ENCODE results near the gene MPHOSPH8. TPM values are rescaled to one million over a fixed set of nuclear protein-coding genes. Genes with fewer than 3 reads are reported as not detected.

The MPHOSPH8 gene
- total and polyA plus RNA-seq, 2 donors (not counting 1 experiment from before 2014, with no cell fraction given) = 18.3 to 18.8 TPM

DNA sequence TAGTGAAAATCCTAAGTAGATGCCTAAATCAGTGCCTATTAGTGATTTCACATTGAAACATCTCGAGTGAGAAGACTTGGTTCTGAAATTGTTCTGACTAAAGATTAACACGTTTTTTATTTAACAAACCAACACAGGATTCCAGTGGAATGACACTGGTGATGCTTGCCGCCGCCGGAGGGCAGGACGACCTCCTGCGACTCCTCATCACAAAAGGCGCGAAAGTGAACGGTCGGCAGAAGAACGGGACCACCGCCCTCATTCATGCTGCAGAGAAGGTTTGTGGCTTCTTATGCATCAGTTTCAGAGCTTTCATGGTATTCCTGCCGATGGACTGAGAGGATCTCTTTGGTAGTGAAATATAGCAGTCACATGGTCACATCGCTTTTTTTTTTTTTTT, 28.1 kb downstream of the MPHOSPH8 start:
- no peak overlapping the region for H3K27ac ChIP-seq (ENCODE audit: insufficient read depth, low read length)
- no peak overlapping the region for H3K9ac ChIP-seq (ENCODE audit: insufficient read depth, low read length)
- TF ChIP-seq, protein P1, sequence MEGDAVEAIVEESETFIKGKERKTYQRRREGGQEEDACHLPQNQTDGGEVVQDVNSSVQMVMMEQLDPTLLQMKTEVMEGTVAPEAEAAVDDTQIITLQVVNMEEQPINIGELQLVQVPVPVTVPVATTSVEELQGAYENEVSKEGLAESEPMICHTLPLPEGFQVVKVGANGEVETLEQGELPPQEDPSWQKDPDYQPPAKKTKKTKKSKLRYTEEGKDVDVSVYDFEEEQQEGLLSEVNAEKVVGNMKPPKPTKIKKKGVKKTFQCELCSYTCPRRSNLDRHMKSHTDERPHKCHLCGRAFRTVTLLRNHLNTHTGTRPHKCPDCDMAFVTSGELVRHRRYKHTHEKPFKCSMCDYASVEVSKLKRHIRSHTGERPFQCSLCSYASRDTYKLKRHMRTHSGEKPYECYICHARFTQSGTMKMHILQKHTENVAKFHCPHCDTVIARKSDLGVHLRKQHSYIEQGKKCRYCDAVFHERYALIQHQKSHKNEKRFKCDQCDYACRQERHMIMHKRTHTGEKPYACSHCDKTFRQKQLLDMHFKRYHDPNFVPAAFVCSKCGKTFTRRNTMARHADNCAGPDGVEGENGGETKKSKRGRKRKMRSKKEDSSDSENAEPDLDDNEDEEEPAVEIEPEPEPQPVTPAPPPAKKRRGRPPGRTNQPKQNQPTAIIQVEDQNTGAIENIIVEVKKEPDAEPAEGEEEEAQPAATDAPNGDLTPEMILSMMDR (conservative IDR thresholded peaks at IDR 0.05 in 1 of 2, IDR thresholded peaks at IDR 0.05 in 1 of 2; ENCODE audit: low read depth in 1 of 2, low read length in 2 of 2) = no peak
- no peak for TF ChIP-seq EZH2 (IDR thresholded peaks at IDR 0.05; ENCODE audit: low read length, missing control alignments)

GRCh38 chr13:19663416-19663979, 30.0 kb downstream of the MPHOSPH8 start:
- H3K79me2 ChIP-seq (ENCODE audit: control insufficient read depth, insufficient read depth, low read length) = no peaks in the 10 kb centered on the region
- no peaks in the 10 kb centered on the region for H3K4me1 ChIP-seq (ENCODE audit: control insufficient read depth, extremely low read depth, insufficient read depth, low read length)
- H3K27me3 ChIP-seq (ENCODE audit: control insufficient read depth, insufficient read depth, low read length) = no peaks in the 10 kb centered on the region
- H4K20me1 ChIP-seq (ENCODE audit: control insufficient read depth, extremely low read depth, insufficient read depth, low read length) = no peaks in the 10 kb centered on the region
- no peak overlapping the region for H3K4me2 ChIP-seq (ENCODE audit: extremely low read depth, insufficient read depth, low read length)
- H2AFZ ChIP-seq (ENCODE audit: low read length) = no peak overlapping the region
- H3K4me3 ChIP-seq (replicated peaks in 1 of 4; ENCODE audit: control extremely low read depth in 1 of 4, insufficient read depth in 1 of 4, low read depth in 3 of 4, low read length in 4 of 4) = no peak overlapping the region
- no peaks in the 10 kb centered on the region for H3K9me3 ChIP-seq (ENCODE audit: control insufficient read depth, insufficient read depth, low read depth, low read length)
- H3K27ac ChIP-seq (ENCODE audit: insufficient read depth, low read length) = no peak overlapping the region
- no peak overlapping the region for H3K9ac ChIP-seq (ENCODE audit: insufficient read depth, low read length)
- TF ChIP-seq EZH2 (IDR thresholded peaks at IDR 0.05; ENCODE audit: low read length, missing control alignments) = no peak
- TF ChIP-seq, protein P1 (conservative IDR thresholded peaks at IDR 0.05 in 1 of 2, IDR thresholded peaks at IDR 0.05 in 1 of 2; ENCODE audit: low read depth in 1 of 2, low read length in 2 of 2) = no peak
- no peak for DNase-seq (ENCODE audit: low read depth in 2 of 2)
- peaks cover 21% of the 10 kb centered on the region for H3K36me3 ChIP-seq (ENCODE audit: control insufficient read depth, insufficient read depth, low read length)

More for the DNA sequence above, 28.1 kb downstream of the MPHOSPH8 start:
- Histone ChIP-seq H3K36me3 (ENCODE audit: control insufficient read depth, insufficient read depth, low read length) (peaks cover 21% of the 10 kb centered on the region), H2AFZ (ENCODE audit: low read length) (no peak overlapping the region), H3K27me3 (ENCODE audit: control insufficient read depth, insufficient read depth, low read length) (no peaks in the 10 kb centered on the region), H3K4me1 (ENCODE audit: control insufficient read depth, extremely low read depth, insufficient read depth, low read length) (no peaks in the 10 kb centered on the region), H3K4me2 (ENCODE audit: extremely low read depth, insufficient read depth, low read length) (no peak overlapping the region), H4K20me1 (ENCODE audit: control insufficient read depth, extremely low read depth, insufficient read depth, low read length) (no peaks in the 10 kb centered on the region), H3K79me2 (ENCODE audit: control insufficient read depth, insufficient read depth, low read length) (no peaks in the 10 kb centered on the region), H3K9me3 (ENCODE audit: control insufficient read depth, insufficient read depth, low read depth, low read length) (no peaks in the 10 kb centered on the region), H3K4me3 (replicated peaks in 1 of 4; ENCODE audit: control extremely low read depth in 1 of 4, insufficient read depth in 1 of 4, low read depth in 3 of 4, low read length in 4 of 4) (no peak overlapping the region)
- no peak for DNase-seq (ENCODE audit: low read depth in 2 of 2)

GRCh38 chr13:19664481-19665230, 31.2 kb downstream of the MPHOSPH8 start:
- Histone ChIP-seq H3K27ac (ENCODE audit: insufficient read depth, low read length) (no peak overlapping the region), H3K9ac (ENCODE audit: insufficient read depth, low read length) (no peak overlapping the region), H3K27me3 (ENCODE audit: control insufficient read depth, insufficient read depth, low read length) (no peaks in the 10 kb centered on the region), H3K4me1 (ENCODE audit: control insufficient read depth, extremely low read depth, insufficient read depth, low read length) (no peaks in the 10 kb centered on the region), H2AFZ (ENCODE audit: low read length) (no peak overlapping the region), H4K20me1 (ENCODE audit: control insufficient read depth, extremely low read depth, insufficient read depth, low read length) (no peaks in the 10 kb centered on the region), H3K36me3 (ENCODE audit: control insufficient read depth, insufficient read depth, low read length) (peaks cover 19% of the 10 kb centered on the region), H3K4me3 (replicated peaks in 1 of 4; ENCODE audit: control extremely low read depth in 1 of 4, insufficient read depth in 1 of 4, low read depth in 3 of 4, low read length in 4 of 4) (no peak overlapping the region), H3K9me3 (ENCODE audit: control insufficient read depth, insufficient read depth, low read depth, low read length) (no peaks in the 10 kb centered on the region), H3K79me2 (ENCODE audit: control insufficient read depth, insufficient read depth, low read length) (no peaks in the 10 kb centered on the region), H3K4me2 (ENCODE audit: extremely low read depth, insufficient read depth, low read length) (no peak overlapping the region)
- no peak for DNase-seq (ENCODE audit: low read depth in 2 of 2)
- TF ChIP-seq EZH2 (IDR thresholded peaks at IDR 0.05; ENCODE audit: low read length, missing control alignments) = no peak
- TF ChIP-seq, protein P1 (conservative IDR thresholded peaks at IDR 0.05 in 1 of 2, IDR thresholded peaks at IDR 0.05 in 1 of 2; ENCODE audit: low read depth in 1 of 2, low read length in 2 of 2) = no peak

Data from fibroblast of lung (primary cell).